Choroid plexus epithelial cell (primary cell): ENCODE measurements around the gene EMSY.
"Not testable (repeated sequence)": the region's sequence is repeated elsewhere in the genome, so short reads cannot be mapped to it uniquely, and the experiment has no call there.

ENCODE experiments used
- DNase-seq: peaks from one replicate; pipeline ENCODE4 v3.0.0-alpha.2; 2010; ENCODE audit warnings: low read depth
- H3K4me3 ChIP-seq: 2 replicates; pipeline ENCODE4 v1.5.1; 2011; ENCODE audit warnings: low read depth, mild to moderate bottlenecking, control low read depth, low read length, moderate library complexity
- TF ChIP-seq, protein P1 (sequence below): conservative IDR thresholded peaks from 2 replicates; pipeline ENCODE4 v1.5.1; 2011; ENCODE audit warnings: low read depth, mild to moderate bottlenecking, control low read depth, inconsistent platforms, low read length, moderate library complexity

Gene EMSY

DNA sequence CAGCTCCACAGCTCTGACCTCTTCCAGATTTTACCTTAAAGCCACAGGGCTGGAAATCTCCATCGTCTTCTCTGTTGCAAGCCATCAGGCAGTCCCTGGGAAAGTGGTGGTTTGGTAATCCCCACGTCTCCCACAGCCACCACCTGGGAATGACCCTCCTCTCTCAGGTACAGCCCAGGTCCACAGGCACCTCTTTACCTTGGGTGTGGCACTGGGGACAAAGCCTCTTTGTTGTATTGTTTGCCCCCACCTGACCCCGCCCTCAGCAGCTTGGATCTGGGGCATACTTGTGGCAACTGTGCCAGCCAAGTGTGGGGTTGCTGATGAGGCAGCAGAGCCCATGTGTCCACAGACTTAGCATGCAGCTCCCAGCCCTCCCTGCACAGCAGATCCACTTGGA is 148.1 kb downstream of the EMSY start:
- TF ChIP-seq, protein P1, sequence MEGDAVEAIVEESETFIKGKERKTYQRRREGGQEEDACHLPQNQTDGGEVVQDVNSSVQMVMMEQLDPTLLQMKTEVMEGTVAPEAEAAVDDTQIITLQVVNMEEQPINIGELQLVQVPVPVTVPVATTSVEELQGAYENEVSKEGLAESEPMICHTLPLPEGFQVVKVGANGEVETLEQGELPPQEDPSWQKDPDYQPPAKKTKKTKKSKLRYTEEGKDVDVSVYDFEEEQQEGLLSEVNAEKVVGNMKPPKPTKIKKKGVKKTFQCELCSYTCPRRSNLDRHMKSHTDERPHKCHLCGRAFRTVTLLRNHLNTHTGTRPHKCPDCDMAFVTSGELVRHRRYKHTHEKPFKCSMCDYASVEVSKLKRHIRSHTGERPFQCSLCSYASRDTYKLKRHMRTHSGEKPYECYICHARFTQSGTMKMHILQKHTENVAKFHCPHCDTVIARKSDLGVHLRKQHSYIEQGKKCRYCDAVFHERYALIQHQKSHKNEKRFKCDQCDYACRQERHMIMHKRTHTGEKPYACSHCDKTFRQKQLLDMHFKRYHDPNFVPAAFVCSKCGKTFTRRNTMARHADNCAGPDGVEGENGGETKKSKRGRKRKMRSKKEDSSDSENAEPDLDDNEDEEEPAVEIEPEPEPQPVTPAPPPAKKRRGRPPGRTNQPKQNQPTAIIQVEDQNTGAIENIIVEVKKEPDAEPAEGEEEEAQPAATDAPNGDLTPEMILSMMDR = no peak
- no peak for DNase-seq
- H3K4me3 ChIP-seq = no peak overlapping the region

DNA sequence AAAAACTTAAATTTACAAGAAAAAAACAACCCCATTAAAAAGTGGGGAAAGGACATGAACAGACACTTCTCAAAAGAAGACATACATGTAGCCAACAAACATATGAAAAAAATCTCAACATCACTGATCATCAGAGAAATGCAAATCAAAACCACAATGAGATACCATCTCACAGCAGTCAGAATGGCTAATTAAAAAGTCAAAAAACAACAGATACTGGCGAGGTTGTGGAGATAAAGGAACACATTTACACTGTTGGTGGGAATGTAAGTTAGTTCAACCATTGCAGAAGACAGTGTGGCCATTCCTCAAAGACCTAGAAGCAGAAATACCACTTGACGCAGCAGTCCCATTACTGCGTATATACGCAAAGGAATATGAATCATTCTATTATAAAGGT is 150.3 kb downstream of the EMSY start:
- H3K4me3 ChIP-seq, DNase-seq: not testable (repeated sequence)

DNA sequence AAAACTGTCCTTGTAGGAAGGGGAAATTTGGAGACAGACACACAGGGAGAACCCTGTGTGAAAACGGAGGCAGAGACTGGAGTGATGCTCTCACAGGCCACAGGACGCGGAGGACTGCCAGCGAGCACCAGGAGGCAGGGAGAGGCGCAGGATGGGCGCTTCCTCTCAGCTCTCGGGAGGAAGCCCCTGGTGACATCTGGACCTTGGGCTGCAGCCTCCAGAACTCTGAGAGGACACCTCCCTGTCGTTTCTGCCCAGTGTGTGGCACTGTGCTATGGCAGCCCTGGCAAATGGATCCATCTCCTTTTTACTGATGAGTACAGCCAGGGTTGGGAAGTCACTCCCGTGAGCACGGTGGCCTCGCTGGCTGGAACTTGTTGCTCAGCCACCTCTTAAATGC is 151.8 kb downstream of the EMSY start:
- DNase-seq = no peak
- TF ChIP-seq, protein P1 = no peak
- H3K4me3 ChIP-seq = no peak overlapping the region

DNA sequence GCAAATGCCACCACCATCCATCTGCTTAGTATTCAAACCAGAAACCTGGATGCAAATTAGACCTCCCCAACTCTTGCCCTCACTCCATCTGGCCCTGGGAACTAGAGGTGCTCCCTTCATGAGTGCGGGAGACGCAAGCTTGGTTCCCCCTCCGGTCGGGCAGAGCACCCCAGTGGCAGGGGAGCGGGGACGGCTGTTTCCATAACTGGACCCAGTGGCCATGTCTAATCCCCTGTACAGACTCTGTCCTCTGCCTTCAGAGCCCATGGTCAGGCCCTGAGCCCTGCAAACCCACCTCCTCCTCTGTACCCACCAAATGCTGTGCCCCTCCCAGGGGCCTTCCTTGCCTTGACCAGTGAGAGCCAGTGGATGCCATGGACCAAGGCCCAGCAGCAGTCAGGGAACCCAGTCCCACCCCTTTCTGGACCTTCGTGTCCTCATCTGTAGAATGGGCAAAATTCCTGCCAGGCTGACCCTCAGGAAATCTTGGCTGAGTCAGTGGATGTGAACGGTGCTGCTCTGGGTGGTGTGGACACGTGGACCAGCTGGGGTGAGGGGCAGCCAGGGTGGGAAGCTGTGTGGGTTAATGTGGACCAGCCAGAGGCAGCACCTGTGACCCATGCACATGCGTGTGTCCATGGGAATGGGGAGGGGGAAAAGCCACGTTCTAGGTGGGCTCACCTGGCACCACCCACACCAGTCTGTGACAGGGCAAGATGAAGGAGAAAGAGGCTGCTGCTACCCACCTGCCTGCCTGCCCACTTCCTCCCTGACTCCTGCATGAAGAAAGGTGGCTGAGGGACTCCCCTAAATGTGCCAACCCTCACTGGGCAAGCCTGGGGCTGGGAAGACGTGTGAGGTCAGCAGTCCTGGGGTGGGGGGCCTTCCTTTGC is 153.0 kb downstream of the EMSY start:
- no peak overlapping the region for H3K4me3 ChIP-seq
- TF ChIP-seq, protein P1 = no peak
- DNase-seq = no peak

DNA sequence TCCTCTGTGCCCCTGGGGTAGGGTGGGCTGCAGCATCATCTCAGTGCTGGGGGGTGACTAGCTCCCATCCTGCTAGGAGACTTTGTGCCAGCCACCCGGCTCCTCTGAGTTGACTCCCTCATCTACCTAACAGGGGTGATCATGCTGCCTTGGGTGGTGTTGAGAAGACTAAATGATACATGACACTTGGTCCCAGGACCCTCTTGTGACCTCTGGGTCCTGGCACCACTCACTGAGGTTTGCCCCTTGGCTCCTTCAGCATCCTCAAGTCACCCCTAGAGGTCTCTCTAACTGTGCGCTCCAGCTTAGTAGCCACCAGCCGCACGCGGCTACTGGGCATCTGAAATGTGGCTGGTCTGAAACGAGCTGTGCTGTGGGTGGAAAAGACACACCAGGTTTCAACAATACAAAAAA is 153.6 kb downstream of the EMSY start:
- TF ChIP-seq, protein P1 = peak; percentile 69
- H3K4me3 ChIP-seq = no peak overlapping the region
- DNase-seq = peak; percentile 65

DNA sequence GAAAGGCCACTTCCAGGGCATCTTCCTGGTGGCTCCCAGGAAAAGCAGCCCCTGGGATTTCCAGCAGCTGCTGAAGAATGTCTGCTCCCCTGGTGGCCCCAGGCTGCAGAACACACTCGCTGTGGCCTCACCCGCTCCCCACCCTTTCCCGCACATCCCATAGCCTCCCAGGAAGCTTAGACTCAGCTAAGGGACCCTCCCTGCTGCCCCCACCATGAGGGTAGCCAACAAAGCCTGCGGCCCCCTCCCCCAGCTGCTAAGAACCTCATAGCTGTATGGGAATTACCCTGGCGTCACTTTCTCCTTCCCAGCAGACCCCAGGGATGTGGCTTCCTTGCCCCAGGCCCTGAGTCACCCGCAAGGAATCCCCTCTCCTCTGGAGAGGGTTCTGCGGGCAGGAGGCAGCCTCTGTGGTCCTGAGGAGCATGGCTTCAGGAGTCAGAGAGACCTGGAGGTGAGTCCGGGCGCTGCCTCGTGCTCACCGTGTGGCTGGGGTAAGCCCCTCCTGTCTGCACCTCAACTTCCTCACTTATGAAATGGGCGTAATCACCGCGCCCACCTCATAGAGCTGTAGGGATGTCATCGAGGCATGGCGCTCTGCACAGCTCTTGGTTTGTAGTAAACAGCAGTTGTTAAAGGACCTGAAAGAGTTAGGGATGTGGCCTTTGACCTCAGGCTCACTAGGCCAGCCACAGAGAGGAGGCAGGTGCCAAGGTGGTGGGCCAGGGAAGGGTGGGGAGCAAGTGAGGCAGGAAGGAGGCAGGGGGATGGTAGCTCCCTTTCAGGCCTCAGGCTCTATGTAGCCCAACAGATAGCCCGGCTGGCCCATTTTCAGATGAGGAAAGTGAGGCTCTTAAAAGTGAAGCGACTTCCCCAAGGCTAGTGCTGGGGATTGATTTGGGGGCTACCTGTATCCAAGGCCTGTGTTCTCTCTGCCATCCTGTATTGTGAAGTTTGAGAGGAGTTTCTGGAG is 154.5 kb downstream of the EMSY start:
- TF ChIP-seq, protein P1 = peak; percentile 22
- peak; percentile 73 for DNase-seq
- no peak overlapping the region for H3K4me3 ChIP-seq

DNA sequence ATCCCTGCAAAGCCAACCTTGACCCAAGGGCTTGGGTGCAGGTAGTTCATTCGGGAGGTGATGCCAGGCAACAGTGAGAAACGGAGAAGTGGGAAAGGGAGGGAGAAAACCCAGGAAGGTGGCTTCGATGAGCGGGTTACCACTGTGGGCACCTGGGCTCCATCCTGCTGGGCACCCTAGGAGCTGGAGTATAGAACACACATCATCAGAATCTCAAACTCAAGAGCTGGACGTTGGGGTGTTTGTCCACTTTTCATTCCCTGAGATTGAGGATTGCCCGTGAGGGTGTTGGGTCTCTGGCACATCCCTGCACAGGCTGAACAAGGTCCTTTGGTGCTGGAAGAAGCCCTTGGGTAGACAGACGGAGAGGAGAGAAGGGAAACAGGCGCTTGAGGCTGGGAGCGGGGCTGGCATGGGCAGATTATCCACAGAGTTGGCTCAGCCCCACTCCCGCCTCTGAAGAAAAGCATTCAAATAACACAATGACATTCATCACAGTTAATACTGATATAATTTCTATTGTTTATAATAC is 155.4 kb downstream of the EMSY start:
- no peak for DNase-seq
- H3K4me3 ChIP-seq = no peak overlapping the region
- TF ChIP-seq, protein P1 = no peak
